CD14-positive monocyte (primary cell): Measurements from ENCODE around the gene GPR55. TPM values are rescaled to one million over a fixed set of nuclear protein-coding genes. Genes with fewer than 3 reads are reported as not detected.
A peak's percentile ranks its signal among the peaks of the same experiment; 100 is the strongest.

Experiments
- DNase-seq, 3 donors: peaks; one replicate each; pipeline ENCODE4 v3.0.0-alpha.2; 2011 to 2022
- H2AFZ ChIP-seq: 2 replicates; pipeline ENCODE4 v1.6.0; 2012; ENCODE audit warnings: mild to moderate bottlenecking, low read depth, low read length, inconsistent platforms; ENCODE audit not compliant: insufficient read depth, poor library complexity, severe bottlenecking
- H3K27ac ChIP-seq, 2 donors: 1 replicate in 1 of 2; 2 replicates in 1 of 2; pipeline ENCODE4 v1.5.1; 2012 to 2013; ENCODE audit warnings: low read length in 2 of 2, control low read depth in 1 of 2, inconsistent platforms in 1 of 2, low read depth in 1 of 2, mild to moderate bottlenecking in 1 of 2
- H3K27me3 ChIP-seq, 2 donors: one replicate each; pipeline versions ENCODE4 v1.6.0 to v1.6.1; 2011 to 2013; ENCODE audit warnings: low read length in 2 of 2; ENCODE audit not compliant: control insufficient read depth in 2 of 2, insufficient read depth in 2 of 2
- H3K36me3 ChIP-seq, 2 donors: replicated peaks in 1 of 2; 1 replicate in 1 of 2; 2 replicates in 1 of 2; pipeline versions ENCODE4 v1.5.1 to v1.6.1; 2012 to 2013; ENCODE audit warnings: low read length in 2 of 2, control low read depth in 1 of 2, inconsistent platforms in 1 of 2, mild to moderate bottlenecking in 1 of 2; ENCODE audit not compliant: insufficient read depth in 2 of 2, control insufficient read depth in 1 of 2
- H3K4me1 ChIP-seq, 2 donors: 1 replicate in 1 of 2; 2 replicates in 1 of 2; pipeline versions ENCODE4 v1.5.1 to v1.6.1; 2012 to 2013; ENCODE audit warnings: low read length in 2 of 2, control low read depth in 1 of 2, inconsistent platforms in 1 of 2, mild to moderate bottlenecking in 1 of 2, moderate library complexity in 1 of 2; ENCODE audit not compliant: insufficient read depth in 2 of 2, control insufficient read depth in 1 of 2
- H3K4me2 ChIP-seq: replicated peaks from 2 replicates; pipeline ENCODE3; 2012; ENCODE audit warnings: low read length, moderate library complexity, mild to moderate bottlenecking; ENCODE audit not compliant: poor library complexity, severe bottlenecking; ENCODE audit errors: extremely low read depth
- H3K4me3 ChIP-seq, 3 experiments: fragments of 200-600 bp in 1 of 3; sonication (generic) in 1 of 3; replicated peaks in 1 of 3; 1 replicate in 2 of 3; 2 replicates in 1 of 3; pipeline ENCODE4 v1.5.1; 2011 to 2013; ENCODE audit warnings: low read length in 3 of 3, mild to moderate bottlenecking in 3 of 3, control low read depth in 2 of 3, low read depth in 2 of 3, inconsistent platforms in 1 of 3, moderate library complexity in 1 of 3
- H3K79me2 ChIP-seq: 2 replicates; pipeline ENCODE4 v1.6.0; 2012; ENCODE audit warnings: mild to moderate bottlenecking, control low read depth, inconsistent platforms, low read length, moderate library complexity; ENCODE audit not compliant: insufficient read depth
- H3K9ac ChIP-seq: 2 replicates; pipeline ENCODE4 v1.6.0; 2017; ENCODE audit warnings: low read length, mild to moderate bottlenecking; ENCODE audit not compliant: insufficient read depth, poor library complexity, severe bottlenecking
- H3K9me3 ChIP-seq, 2 donors: replicated peaks in 1 of 2; 1 replicate in 1 of 2; 2 replicates in 1 of 2; pipeline versions ENCODE4 v1.5.1 to v1.6.1; 2012 to 2013; ENCODE audit warnings: low read length in 2 of 2, control low read depth in 1 of 2; ENCODE audit not compliant: control insufficient read depth in 1 of 2, insufficient read depth in 1 of 2
- H4K20me1 ChIP-seq: 2 replicates; pipeline ENCODE4 v1.6.0; 2012; ENCODE audit warnings: mild to moderate bottlenecking, low read length, control low read depth, moderate library complexity; ENCODE audit not compliant: insufficient read depth
- H3K27ac Mint-ChIP-seq, 7 donors: one replicate each; pipeline ENCODE4 v1.8.0; 2020; ENCODE audit warnings: mild to moderate bottlenecking in 7 of 7, mixed read lengths in 7 of 7, moderate library complexity in 6 of 7, inconsistent platforms in 2 of 7
- H3K27me3 Mint-ChIP-seq, 3 donors: one replicate each; pipeline ENCODE4 v1.8.0; 2021 to 2022; ENCODE audit warnings: low read depth in 3 of 3, mild to moderate bottlenecking in 3 of 3, mixed read lengths in 3 of 3, moderate library complexity in 3 of 3, inconsistent platforms in 1 of 3
- H3K36me3 Mint-ChIP-seq, 2 donors: one replicate each; pipeline ENCODE4 v1.8.0; 2020; ENCODE audit warnings: mixed read lengths in 2 of 2, inconsistent platforms in 1 of 2, mild to moderate bottlenecking in 1 of 2
- H3K4me1 Mint-ChIP-seq: one replicate; pipeline ENCODE4 v1.8.0; 2020; ENCODE audit warnings: mild to moderate bottlenecking, mixed read lengths
- H3K4me3 Mint-ChIP-seq, 2 donors: one replicate each; pipeline ENCODE4 v1.8.0; 2020; ENCODE audit warnings: mild to moderate bottlenecking in 2 of 2, mixed read lengths in 2 of 2, moderate library complexity in 1 of 2
- H3K9me3 Mint-ChIP-seq, 7 donors: one replicate each; pipeline ENCODE4 v1.8.0; 2020 to 2022; ENCODE audit warnings: mixed read lengths in 7 of 7, mild to moderate bottlenecking in 6 of 7, moderate library complexity in 6 of 7, inconsistent platforms in 2 of 7
- CTCF ChIP-seq: fragments of 200-600 bp; IDR thresholded peaks from one replicate; pipeline ENCODE4 v1.8.0; 2022; ENCODE audit warnings: antibody characterized with exemption, mild to moderate bottlenecking
- WGBS: methylation state at CpG from one replicate; pipeline ENCODE4 v1.1.5; 2013; ENCODE audit warnings: missing lambda C conversion rate; ENCODE audit not compliant: insufficient coverage; 5-methylcytosine and 5-hydroxymethylcytosine counted together
- intact Hi-C, 2 donors: fragments of 100-400 bp; cut with micrococcal nuclease; formaldehyde crosslinking; loops; one replicate each; pipeline versions ENCODE4 v1.15.0 to v1.15.1; 2023
- polyA plus RNA-seq, 3 donors: library from polyadenylated mRNA; depleted of rRNA in 1 of 3; unstranded in 2 of 3; stranded (reverse) in 1 of 3; fragments of 300-500 nt in 2 of 3; fragments of >200 nt in 1 of 3; fragmentation: Illumina TruSeq in 2 of 3; gene quantifications; 1 replicate in 2 of 3; 2 replicates in 1 of 3; pipeline ENCODE4 v1.2.3, GENCODE V29; 2012 to 2021

The GPR55 gene
- polyA plus RNA-seq, 3 donors, result 0.11 to 0.12 TPM; not detected in 1

- Histone ChIP-seq H3K4me1 (peaks cover 45 to 55% of the 10 kb centered on the region in 2 donors), H3K4me2 (no peak overlapping the region), H3K27ac (no peak overlapping the region), H3K9me3 (no peaks in the 10 kb centered on the region), H3K27me3 (peaks cover 3 to 30% of the 10 kb centered on the region in 2 donors), H3K36me3 (no peaks in the 10 kb centered on the region), H3K79me2 (no peaks in the 10 kb centered on the region), H2AFZ (no peak overlapping the region), H3K9ac (no peak overlapping the region), H3K4me3 (no peak overlapping the region), H4K20me1 (no peaks in the 10 kb centered on the region)
- WGBS, result 89% methylated on average over 10 of the region's 15 CpGs
- Mint-ChIP-seq H3K27me3 (peaks cover 34 to 46% (median 36%) of the 10 kb centered on the region in 3 donors), H3K4me3 (no peak overlapping the region), H3K4me1 (peaks cover 58% of the 10 kb centered on the region), H3K9me3 (peaks cover 0 to 11% (median 0%) of the 10 kb centered on the region in 7 donors), H3K36me3 (peaks cover 3 to 4% of the 10 kb centered on the region in 2 donors), H3K27ac (no peak overlapping the region)
- no peak for TF ChIP-seq CTCF
- DNase-seq, result no peak
- intact Hi-C loops, result no loop called here
These were observed 56.7 kb downstream of the GPR55 start for GRCh38 chr2:230868161-230868946.

GRCh38 chr2:230866756-230867523 lies 58.1 kb downstream of the GPR55 start:
- Mint-ChIP-seq H3K4me3 (peak overlapping the region; percentile 9 to 46), H3K4me1 (peaks cover 58% of the 10 kb centered on the region), H3K27me3 (peaks cover 40 to 54% (median 43%) of the 10 kb centered on the region in 3 donors), H3K27ac (peak overlapping the region in 1 of 7 donors; percentile 57), H3K36me3 (peaks cover 3 to 4% of the 10 kb centered on the region in 2 donors), H3K9me3 (peaks cover 0 to 11% (median 0%) of the 10 kb centered on the region in 7 donors)
- H3K4me2 ChIP-seq, result no peak overlapping the region
- no peak overlapping the region for H3K27ac ChIP-seq
- intact Hi-C loops, result no loop called here
- DNase-seq, result peak in 2 of 3 donors; percentile 26 to 59
- H4K20me1 ChIP-seq, result no peaks in the 10 kb centered on the region
- H3K4me1 ChIP-seq, result peaks cover 45 to 55% of the 10 kb centered on the region in 2 donors
- H3K4me3 ChIP-seq, result no peak overlapping the region
- no peaks in the 10 kb centered on the region for H3K36me3 ChIP-seq
- 9% methylated on average over 9 of the region's 13 CpGs for WGBS
- H2AFZ ChIP-seq, result no peak overlapping the region
- no peaks in the 10 kb centered on the region for H3K79me2 ChIP-seq
- no peaks in the 10 kb centered on the region for H3K9me3 ChIP-seq
- no peak for TF ChIP-seq CTCF
- H3K9ac ChIP-seq, result no peak overlapping the region
- peaks cover 3 to 30% of the 10 kb centered on the region in 2 donors for H3K27me3 ChIP-seq
